ENCODE results near the gene USP46. TPM values are rescaled to one million over a fixed set of nuclear protein-coding genes. Genes with fewer than 3 reads are reported as not detected.
A peak's percentile ranks its signal among the peaks of the same experiment; 100 is the strongest.

The USP46 gene
- total RNA-seq, 1 donor from 2014 or later: 12.3 TPM

- peak; percentile 94 for TF ChIP-seq CTCF (IDR thresholded peaks at IDR 0.05)
- Histone ChIP-seq H3K27ac (no peak overlapping the region), H3K9me3 (no peaks in the 10 kb centered on the region), H3K4me1 (no peaks in the 10 kb centered on the region), H3K27me3 (ENCODE audit: low read depth) (no peaks in the 10 kb centered on the region), H3K4me3 (no peak overlapping the region), H3K36me3 (no peaks in the 10 kb centered on the region)
- DNase-seq (peak; percentile 67), ATAC-seq (peak; percentile 91 to 96)
- intact Hi-C loops (cut with DNase I): loop anchor here (5.0 kb wide), 1 partner anchor 437 kb away; no protein-coding TSS in a partner anchor
Observed at GRCh38 chr4:52545099-52546069, 113.7 kb downstream of the USP46 start.

Other genes with a start within 250 kb of the USP46 start
- 1.5 TPM for gene ERVMER34-1, start 92.1 kb upstream of the USP46 start, total RNA-seq
- 0.41 TPM for gene RASL11B, start 203.0 kb upstream of the USP46 start, total RNA-seq